ENCODE measurements around the gene RAP2C.

DNA sequence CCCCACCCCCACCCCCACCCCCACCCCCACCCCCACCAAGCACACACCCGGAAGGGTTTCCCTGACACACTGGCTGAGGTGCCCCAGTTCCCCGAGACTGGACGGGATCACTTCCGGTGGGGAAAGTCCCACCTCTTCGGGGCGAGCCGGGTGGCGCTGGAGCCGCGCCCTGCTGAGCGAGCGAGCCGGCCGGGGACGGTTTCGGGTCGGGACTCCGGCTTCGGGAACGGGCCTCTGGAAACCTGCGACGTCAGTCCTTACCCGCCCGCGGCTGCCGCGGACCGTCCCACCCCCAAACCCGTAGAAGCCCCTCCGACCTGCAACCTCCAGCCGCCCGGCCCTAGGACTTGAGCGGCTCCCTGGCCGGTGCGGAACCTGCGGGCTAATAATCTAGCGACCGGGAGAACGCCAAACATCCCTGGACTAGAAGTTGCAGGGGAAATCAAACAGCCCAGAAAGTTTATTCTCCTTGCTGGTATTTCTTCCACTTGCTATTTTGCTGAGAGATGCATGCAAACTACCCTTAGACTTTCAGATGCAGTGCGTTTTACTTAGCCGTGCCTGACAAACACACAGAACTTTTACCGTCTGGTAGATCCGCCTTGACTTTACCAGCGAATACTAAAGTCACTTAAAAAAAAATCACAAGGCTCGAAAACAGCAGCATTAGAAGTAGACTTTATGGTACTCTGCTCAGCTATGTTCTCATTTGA, 991 bp downstream of the RAP2C start:
- TF ChIP-seq, protein P1, sequence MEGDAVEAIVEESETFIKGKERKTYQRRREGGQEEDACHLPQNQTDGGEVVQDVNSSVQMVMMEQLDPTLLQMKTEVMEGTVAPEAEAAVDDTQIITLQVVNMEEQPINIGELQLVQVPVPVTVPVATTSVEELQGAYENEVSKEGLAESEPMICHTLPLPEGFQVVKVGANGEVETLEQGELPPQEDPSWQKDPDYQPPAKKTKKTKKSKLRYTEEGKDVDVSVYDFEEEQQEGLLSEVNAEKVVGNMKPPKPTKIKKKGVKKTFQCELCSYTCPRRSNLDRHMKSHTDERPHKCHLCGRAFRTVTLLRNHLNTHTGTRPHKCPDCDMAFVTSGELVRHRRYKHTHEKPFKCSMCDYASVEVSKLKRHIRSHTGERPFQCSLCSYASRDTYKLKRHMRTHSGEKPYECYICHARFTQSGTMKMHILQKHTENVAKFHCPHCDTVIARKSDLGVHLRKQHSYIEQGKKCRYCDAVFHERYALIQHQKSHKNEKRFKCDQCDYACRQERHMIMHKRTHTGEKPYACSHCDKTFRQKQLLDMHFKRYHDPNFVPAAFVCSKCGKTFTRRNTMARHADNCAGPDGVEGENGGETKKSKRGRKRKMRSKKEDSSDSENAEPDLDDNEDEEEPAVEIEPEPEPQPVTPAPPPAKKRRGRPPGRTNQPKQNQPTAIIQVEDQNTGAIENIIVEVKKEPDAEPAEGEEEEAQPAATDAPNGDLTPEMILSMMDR (IDR thresholded peaks at IDR 0.05; ENCODE audit: insufficient read depth, low read depth, low read length) = no peak
- TF ChIP-seq EZH2 (IDR thresholded peaks at IDR 0.05; ENCODE audit: insufficient read depth, low read length) = no peak

All from astrocyte (in vitro differentiated cells and primary cell).